Fibroblast of skin of back (primary cell): ENCODE measurements around the gene DLK1.

Source experiments
- DNase-seq: peaks from one replicate; pipeline ENCODE4 v3.0.0-alpha.2; 2013

The DLK1 gene

GRCh38 chr14:100734031-100734990 is 7.6 kb downstream of the DLK1 start:
- no peak for DNase-seq

DNA sequence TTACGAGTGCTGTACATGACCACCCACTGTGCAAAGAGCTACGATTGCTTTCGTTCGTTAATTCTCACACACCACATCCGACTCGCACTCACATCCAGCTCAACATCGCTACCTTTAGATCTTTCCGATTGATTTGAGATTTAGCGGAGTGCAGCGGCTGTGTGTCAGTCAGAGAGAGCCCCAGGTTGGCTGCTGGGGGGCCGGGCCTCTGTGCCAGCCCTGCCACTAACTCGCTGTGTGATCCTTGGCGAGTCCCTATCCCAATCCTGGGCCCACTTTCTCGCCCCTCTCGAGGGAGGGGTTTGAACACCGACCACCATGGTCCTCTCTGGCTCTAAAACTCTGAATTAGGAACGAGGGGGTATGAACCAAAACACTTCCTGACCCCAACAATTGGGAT is 8.6 kb downstream of the DLK1 start:
- DNase-seq: no peak

DNA sequence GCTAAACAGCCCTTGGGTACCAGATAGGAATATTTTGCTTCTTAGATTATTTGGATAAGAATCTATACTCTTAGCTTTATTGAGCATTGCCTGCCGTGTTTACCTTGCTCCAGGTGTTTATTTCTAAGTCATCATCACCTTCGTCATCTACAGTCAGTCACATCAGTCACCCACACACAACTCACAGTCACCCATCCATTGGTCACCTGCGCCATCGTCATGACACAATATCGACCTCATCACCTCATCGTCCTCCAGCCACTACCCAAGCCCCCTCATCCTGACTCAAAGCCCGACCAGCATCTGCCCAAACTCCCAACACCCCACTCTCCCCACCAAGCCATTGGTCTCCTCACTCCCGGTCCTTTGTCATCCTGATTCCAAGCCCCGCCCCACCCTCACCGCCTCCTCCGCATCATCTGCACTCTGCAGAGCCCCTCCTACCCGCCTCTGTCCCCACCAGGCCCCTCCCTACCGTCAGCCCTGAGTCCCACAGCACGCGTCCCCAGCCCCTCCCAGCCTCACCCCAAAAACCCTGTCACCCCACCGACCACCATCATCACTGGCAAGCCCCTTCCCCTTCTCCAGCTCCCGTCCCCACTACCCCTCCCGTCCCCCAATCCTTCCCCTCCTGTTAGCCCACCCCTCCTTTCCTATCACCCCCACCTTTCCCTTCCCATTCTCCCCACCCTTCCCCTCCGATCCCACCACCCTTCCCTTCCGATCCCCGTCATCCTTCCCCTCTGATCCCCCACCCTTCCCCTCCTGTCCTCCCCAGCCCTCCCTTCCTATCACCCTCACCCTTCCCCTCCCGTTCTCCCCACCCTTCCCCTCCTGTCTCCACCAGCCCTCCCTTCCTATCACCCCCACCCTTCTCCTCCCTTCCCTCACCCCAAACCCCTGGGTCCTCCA is 9.8 kb downstream of the DLK1 start:
- no peak for DNase-seq

DNA sequence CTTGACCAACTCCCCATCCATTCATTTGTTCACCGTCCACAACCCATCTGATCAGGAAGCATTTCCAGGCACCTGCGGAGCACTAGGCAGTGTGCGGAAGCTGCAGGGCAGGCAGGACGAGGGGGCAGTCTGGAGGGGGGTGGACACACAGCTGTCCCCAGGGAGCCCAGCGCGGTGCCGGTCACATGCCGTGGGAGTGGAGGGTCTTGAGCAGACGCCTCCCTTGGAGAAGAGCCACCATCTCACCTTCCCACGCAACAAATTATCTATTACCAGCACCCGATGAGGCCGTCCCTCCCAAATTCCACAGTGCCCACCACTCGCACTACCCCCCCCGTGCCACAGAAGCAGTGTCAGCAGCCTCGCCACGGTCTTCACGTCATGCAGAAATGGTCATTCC is 10.8 kb downstream of the DLK1 start:
- DNase-seq: no peak

DNA sequence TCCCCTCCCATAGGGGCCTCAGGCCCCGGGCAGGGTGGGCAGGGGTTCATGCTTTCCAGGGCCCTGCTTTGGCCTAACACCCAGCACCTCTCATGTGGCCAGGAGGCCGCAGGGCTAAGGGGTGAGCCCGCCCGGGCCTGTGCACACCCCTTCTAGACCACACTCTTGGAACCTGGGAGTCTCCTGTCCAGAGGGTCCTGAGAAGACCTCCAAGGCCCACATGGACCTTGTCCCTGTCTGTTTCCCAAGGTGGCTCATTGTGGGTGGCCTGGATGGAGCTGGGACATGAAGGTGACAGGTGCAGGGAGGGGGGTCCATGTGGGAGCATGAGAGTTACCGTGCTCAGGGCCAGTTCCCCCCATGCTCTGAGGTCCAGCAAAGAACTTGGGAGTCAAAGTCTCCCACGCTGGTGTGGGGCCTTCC is 11.6 kb downstream of the DLK1 start:
- DNase-seq: no peak

DNA sequence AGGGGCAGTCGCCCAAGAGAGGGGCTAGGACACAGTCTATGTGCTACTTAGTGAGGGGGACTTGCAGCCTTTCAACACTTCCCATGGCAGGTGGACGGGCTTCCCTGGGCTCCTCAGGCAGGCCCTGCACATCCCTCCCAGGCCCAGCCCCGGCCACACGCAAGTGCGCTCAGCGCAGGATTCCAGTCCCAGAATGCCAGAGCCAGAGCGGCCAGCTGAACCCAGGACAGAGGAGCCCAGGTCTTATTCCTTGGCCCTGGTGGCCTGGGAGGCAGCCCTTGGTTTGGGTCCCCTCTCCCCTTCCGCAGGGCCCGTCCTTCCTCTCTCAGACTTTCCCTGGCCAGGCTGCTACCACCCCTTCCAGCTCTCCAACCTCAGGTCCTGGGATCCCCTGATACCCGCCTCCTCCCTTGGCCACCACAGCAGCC is 12.0 kb downstream of the DLK1 start:
- no peak for DNase-seq

DNA sequence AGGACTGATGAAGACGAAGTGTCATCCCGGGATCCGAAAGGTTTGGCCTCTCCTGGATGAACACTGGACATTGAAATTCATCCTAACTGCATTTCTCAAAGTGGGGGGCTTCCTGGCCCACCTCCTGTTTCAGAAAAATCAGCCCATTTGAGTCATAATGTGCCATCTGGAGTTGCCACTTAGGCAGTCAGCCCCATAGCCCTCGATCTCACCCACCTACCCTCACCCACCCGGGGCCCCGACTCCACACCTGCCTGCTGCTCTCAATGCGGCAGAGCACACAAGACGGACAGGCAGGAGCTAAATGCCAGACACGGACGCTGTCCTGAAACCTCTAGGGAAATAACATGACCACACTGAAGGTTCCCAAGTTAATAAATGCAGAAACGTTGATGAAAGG is 12.6 kb downstream of the DLK1 start:
- DNase-seq: no peak

- no peak for DNase-seq
Measured at GRCh38 chr14:100740196-100740825, 13.6 kb downstream of the DLK1 start.

DNA sequence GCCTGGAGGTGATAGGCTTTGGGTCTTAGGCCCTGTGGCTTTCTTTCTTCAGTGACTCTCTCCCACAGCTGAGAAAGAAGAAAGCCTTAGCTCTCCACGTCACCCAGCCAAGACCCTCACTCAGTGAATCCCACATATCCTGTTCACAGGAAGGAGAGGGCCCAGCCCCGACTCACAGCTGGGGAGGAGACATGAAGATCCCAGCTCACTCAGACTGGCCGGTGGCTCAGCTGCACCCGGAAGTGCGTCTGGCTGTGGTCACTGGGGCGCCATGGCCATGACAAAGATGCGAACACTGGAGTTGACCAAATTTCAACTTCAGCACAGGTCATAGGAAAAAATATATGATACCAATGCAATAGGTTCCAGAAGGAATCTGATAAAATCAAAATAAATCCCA is 14.2 kb downstream of the DLK1 start:
- DNase-seq: no peak

- DNase-seq: peak; percentile 43
Measured at GRCh38 chr14:100741966-100742365, 15.3 kb downstream of the DLK1 start.

DNA sequence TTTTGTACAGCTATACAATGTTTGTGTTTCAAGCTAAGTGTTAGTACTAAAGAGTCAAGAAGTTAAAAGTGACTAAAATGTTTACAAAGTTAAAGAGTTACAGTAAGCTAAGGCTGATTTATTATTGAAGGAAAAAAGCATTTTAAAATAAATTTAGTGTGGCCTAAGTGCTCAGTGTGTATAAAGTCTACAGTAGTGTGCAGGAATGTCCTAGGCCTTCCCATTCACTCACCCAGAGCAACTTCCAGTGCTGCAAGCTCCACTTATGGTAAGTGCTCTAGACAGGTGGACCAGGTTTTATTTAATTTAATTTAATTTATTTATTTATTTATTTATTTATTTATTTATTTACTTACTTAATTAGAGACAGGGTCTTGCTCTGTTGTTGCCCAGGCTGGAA is 19.6 kb downstream of the DLK1 start:
- no peak for DNase-seq

DNA sequence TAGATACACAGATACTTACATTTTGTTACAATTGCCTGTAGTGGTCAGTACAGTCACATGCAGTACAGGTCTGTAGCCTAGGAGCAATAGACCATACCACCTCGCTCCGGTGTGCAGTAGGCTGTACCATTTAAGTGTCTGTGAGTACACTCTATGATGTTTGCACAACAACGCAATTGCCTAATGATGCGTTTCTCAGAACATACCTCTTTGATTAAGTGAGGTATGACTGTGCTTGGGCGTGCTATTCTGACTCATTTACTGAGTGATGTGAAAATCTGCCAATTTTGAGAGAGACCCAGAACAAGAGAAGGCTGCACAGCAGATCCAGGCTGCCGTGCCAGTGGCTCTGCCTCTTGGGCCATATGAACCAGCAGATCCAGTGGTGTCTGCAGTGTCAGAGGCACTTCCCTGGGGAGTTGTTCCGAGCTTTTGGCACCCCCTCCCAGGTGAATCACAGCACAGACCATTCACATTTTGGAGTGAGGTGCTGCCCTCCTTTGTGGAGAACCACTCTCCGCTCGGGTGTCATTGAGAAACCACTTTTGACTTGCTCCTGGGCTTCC is 20.4 kb downstream of the DLK1 start:
- DNase-seq: peak; percentile 85

DNA sequence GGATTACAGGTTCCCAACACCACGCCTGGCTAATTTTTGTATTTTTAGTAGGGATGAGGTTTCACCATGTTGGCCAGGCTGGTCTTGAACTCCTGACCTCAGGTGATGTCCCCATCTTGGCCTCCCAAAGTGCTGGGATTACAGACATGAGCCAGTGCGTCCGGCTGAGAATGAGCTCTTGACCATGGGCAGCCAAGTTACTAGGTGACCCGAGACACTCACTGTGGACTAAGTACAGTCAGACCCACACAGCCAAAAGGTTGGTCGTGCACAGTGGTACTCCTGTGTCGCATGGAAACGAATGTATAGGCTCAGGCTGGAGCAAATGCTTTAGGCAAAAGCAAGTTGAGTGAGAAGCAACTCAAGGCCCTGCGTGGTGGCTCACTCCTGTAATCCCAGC is 21.0 kb downstream of the DLK1 start:
- no peak for DNase-seq

DNA sequence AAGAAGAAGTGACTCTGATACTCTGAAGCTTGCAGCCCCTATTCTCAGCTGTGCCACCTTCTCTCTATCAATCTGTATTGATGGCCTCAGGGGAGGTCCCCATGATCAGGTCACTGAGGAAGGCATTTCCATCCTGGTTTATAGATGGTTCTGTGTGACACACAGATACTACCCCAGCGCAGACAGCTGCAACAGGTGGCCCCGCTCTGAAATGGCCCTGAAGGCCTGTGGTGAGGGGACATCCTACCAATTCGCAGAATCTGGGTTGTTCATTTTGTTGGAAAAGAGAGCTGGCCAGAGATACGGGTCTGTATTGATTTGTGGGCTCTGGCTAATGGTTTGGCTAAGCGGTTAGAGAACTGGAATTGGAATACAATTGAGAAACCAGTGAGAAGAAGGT is 21.7 kb downstream of the DLK1 start:
- DNase-seq: no peak

DNA sequence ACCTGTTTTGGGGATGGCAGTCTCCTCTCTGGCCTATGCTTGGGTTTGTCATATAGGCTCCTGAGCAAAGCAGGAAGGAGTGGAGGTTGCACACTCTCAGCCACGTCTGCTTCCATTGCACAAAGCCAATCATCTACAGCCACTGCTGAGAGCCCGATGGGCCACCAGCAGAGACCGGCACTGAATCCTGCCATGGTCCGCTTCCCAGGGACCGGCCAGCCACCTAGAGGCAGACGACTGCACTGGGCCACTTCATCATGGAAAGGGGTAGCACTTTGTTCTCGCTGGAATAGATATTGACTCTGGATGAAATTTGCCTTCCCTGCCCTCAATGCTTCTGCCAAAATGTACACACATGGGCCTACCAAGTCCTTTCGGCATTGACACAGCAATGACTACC is 22.3 kb downstream of the DLK1 start:
- DNase-seq: no peak

- DNase-seq: no peak
Measured at GRCh38 chr14:100749967-100750597, 23.4 kb downstream of the DLK1 start.

DNA sequence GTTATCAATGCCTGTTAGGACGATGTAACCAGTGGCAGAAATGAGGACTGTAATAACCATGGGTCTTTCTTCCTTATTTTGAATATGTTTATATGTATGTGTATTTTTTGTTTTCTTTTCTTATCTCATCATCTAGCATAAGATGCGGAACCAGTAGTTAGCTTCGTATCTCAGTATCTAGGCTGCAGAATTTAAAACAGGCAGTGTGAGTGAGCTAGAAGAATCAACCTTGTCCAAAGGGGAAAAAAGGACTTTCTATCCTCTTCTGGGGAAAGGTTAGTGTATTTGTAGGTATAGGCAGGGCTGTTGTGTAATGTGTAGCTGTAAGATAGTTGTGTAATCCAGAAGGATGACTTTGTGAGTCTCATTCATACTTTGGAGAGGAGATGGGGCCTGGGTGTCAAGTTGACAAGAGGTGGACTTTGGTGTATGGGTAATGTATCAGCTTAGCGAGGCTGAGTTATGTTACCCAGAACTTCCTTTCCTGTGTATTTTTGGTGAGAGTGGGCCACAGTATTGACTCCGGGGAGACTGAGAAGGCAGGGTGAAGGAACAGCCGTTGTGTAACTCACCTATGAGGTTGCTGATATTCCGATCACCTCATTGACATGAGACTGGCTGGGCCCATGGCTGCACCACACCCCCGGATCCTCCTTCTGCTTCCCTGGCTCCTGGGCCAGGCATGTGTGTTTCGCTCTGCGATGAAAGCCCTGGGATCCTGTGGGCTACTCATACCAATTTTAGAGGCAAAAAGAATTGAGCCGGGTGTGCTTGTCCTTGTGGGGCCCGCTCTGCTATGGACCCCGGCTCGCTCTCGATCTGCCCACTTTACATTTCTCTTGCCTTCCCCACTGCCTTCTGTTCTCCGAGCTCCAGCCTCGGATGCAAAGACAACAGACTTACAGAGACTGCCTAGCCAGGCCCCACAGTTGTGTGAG is 24.3 kb downstream of the DLK1 start:
- DNase-seq: no peak

DNA sequence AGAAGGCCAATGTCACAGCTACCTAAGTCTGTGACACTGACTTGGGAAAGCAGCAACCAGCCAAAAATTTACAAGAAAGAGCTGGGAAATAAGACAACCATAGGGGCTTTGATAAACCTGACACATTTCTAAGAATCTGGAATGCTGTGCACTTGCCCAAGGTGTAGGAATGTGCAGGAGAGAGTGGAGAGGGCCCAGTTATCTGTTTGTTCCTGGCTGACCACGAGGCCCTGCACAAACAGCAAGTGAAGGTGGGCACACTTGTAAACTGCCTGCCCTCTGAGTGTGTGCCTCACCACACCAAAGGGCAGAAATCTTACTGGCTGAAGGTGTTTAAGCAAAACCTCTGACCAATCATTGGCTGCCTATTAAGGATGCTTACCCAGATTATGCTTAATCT is 27.3 kb downstream of the DLK1 start:
- no peak for DNase-seq

GRCh38 chr14:100755649-100756048 is 29.0 kb downstream of the DLK1 start:
- peak; percentile 36 for DNase-seq

GRCh38 chr14:100761481-100761880 is 34.8 kb downstream of the DLK1 start:
- peak; percentile 85 for DNase-seq

- DNase-seq: peak; percentile 73
Measured at GRCh38 chr14:100762089-100762515, 35.4 kb downstream of the DLK1 start.
